ENCODE data around the gene COL13A1. TPM values are rescaled to one million over a fixed set of nuclear protein-coding genes. Genes with fewer than 3 reads are reported as not detected.

Gene COL13A1
- total and polyA plus RNA-seq, 2 of the 8 experiments (the other 6 are each of a cell fraction or from before 2014, with no cell fraction given), result 2.6 to 5.2 TPM

- TF ChIP-seq NANOG (IDR thresholded peaks at IDR 0.05; ENCODE audit: insufficient read depth, low read depth, low read length, poor library complexity, severe bottlenecking) (no peak), CBX5 (IDR thresholded peaks at IDR 0.05; ENCODE audit: low read depth, low read length) (no peak), MAFK (IDR thresholded peaks at IDR 0.05; ENCODE audit: low read depth, low read length) (no peak), CTBP2 (IDR thresholded peaks at IDR 0.05; ENCODE audit: borderline replicate concordance, insufficient read depth, insufficient read length, low read length) (no peak), TCF12 (IDR thresholded peaks at IDR 0.05; ENCODE audit: low read depth, low read length) (no peak), SP2 (IDR thresholded peaks at IDR 0.05; ENCODE audit: low read length) (no peak), SP1 (IDR thresholded peaks at IDR 0.05; ENCODE audit: low read depth, low read length) (no peak)
- H3K9ac ChIP-seq (replicated peaks in 1 of 4; ENCODE audit: extremely low read depth in 1 of 4, low read depth in 3 of 4, low read length in 3 of 4), result no peak overlapping the region
- H2BK20ac ChIP-seq (ENCODE audit: low read length), result no peak overlapping the region
- POLR2A ChIA-PET (ENCODE audit: partially characterized antibody), result no interaction called here
- H3K36me3 ChIP-seq (ENCODE audit: control insufficient read depth in 2 of 4, insufficient read depth in 4 of 4, low read length in 3 of 4), result no peaks in the 10 kb centered on the region
- no peak overlapping the region for H3K56ac ChIP-seq (replicated peaks; ENCODE audit: insufficient read length, low read depth, low read length)
- CTCF ChIA-PET (ENCODE audit: partially characterized antibody), result interaction anchor here (0.9 to 2.1 kb wide), 10 partner anchors 9 to 182 kb away, joined by 3 to 12 read pairs (median 4); partner anchors contain the start of gene TYSND1
- no peak overlapping the region for H2AK5ac ChIP-seq (ENCODE audit: low read depth, low read length)
- no peaks in the 10 kb centered on the region for H3K79me1 ChIP-seq (ENCODE audit: low read depth, low read length)
- no peaks in the 10 kb centered on the region for H3K27me3 ChIP-seq (replicated peaks in 1 of 4; ENCODE audit: control insufficient read depth in 3 of 4, extremely low read depth in 1 of 4, insufficient read depth in 3 of 4, low read length in 3 of 4)
- H2AFZ ChIP-seq (ENCODE audit: low read length), result no peak overlapping the region
- H4K91ac ChIP-seq (replicated peaks; ENCODE audit: insufficient read length, low read length), result no peak overlapping the region
- no peak overlapping the region for H3K4ac ChIP-seq (replicated peaks; ENCODE audit: insufficient read length, low read depth, low read length)
- H3K4me3 ChIP-seq (ENCODE audit: extremely low read depth in 1 of 4, insufficient read depth in 2 of 4, low read depth in 3 of 4, low read length in 4 of 4), result no peak overlapping the region
- no peak overlapping the region for H3K14ac ChIP-seq (ENCODE audit: insufficient read length)
- no peak overlapping the region for H2BK120ac ChIP-seq (replicated peaks; ENCODE audit: low read depth, low read length)
- H2BK5ac ChIP-seq (ENCODE audit: low read depth, low read length), result no peak overlapping the region
- no peak overlapping the region for H3K27ac ChIP-seq (ENCODE audit: low read depth, low read length)
- no peaks in the 10 kb centered on the region for H3K79me2 ChIP-seq (ENCODE audit: control insufficient read depth in 1 of 2, insufficient read depth in 2 of 2, low read length in 2 of 2)
- H3K23me2 ChIP-seq (ENCODE audit: low read depth, low read length), result no peaks in the 10 kb centered on the region
- no peak overlapping the region for H2BK12ac ChIP-seq (ENCODE audit: low read depth, low read length)
- no peak overlapping the region for H3K18ac ChIP-seq (ENCODE audit: extremely low read depth, low read length)
- H3K9me3 ChIP-seq (ENCODE audit: insufficient read depth in 2 of 2, low read depth in 1 of 2, low read length in 1 of 2), result no peaks in the 10 kb centered on the region
- no peak overlapping the region for H3K4me2 ChIP-seq (ENCODE audit: insufficient read depth in 1 of 2, low read depth in 2 of 2, low read length in 2 of 2)
- WGBS, 2 experiments (ENCODE audit: extremely low coverage in 1 of 2, insufficient coverage in 1 of 2, insufficient read length in 1 of 2, insufficient replicate concordance in 2 of 2, low coverage in 1 of 2, low lambda C conversion rate in 2 of 2, missing lambda C conversion rate in 1 of 2), result 91% methylated on average over 12 of the region's 13 CpGs; no CpG with 5 or more reads in 1 of the 2 experiments
- no peak overlapping the region for H2BK15ac ChIP-seq (ENCODE audit: low read length)
- DNase-seq (ENCODE audit: low read depth in 1 of 2, low spot score in 2 of 2), result peak in 1 of 2 experiments; percentile 37
- H4K20me1 ChIP-seq (replicated peaks in 1 of 2; ENCODE audit: control insufficient read depth in 1 of 2, insufficient read depth in 2 of 2, low read length in 2 of 2), result no peaks in the 10 kb centered on the region
- no peak for FAIRE-seq
- no peak overlapping the region; the same call in 1 of the 2 replicates for H4K8ac ChIP-seq (ENCODE audit: extremely low read depth, insufficient read depth, low read length)
- H4K5ac ChIP-seq (ENCODE audit: insufficient read length, low read depth, low read length), result no peak overlapping the region
- H3K23ac ChIP-seq (ENCODE audit: insufficient read length), result no peak overlapping the region
- peaks cover 0 to 3% (median under 1%) of the 10 kb centered on the region in 4 experiments; a peak in 2 of 7 replicates for H3K4me1 ChIP-seq (replicated peaks in 1 of 4; ENCODE audit: control insufficient read depth in 3 of 4, insufficient read depth in 4 of 4, low read length in 3 of 4)
Observed at GRCh38 chr10:69963835-69964710, 162.4 kb downstream of the COL13A1 start.

Data from H1 (cell line).